HG02870 (cell line): ENCODE measurements around the gene OR11H6.
"Not testable (repeated sequence)": the region's sequence is repeated elsewhere in the genome, so short reads cannot be mapped to it uniquely, and the experiment has no call there.

Experiments used
- ATAC-seq: cut with Tn5 transposase; IDR thresholded peaks from one replicate; pipeline ENCODE4 v1.9.1; 2021; ENCODE audit warnings: mild to moderate bottlenecking, moderate library complexity; ENCODE audit not compliant: unreplicated experiment

The OR11H6 gene

GRCh38 chr14:20247646-20248246 is 24.2 kb downstream of the OR11H6 start:
- ATAC-seq = no peak

GRCh38 chr14:20262642-20263128 is 39.2 kb downstream of the OR11H6 start:
- ATAC-seq = no peak

GRCh38 chr14:20264361-20264760 is 40.9 kb downstream of the OR11H6 start:
- not testable (repeated sequence) for ATAC-seq

- no peak for ATAC-seq
Measured at GRCh38 chr14:20274062-20274461, 50.6 kb downstream of the OR11H6 start.
